ENCODE measurements around the gene RICTOR.
A peak's percentile ranks its signal among the peaks of the same experiment; 100 is the strongest.

RICTOR gene

DNA sequence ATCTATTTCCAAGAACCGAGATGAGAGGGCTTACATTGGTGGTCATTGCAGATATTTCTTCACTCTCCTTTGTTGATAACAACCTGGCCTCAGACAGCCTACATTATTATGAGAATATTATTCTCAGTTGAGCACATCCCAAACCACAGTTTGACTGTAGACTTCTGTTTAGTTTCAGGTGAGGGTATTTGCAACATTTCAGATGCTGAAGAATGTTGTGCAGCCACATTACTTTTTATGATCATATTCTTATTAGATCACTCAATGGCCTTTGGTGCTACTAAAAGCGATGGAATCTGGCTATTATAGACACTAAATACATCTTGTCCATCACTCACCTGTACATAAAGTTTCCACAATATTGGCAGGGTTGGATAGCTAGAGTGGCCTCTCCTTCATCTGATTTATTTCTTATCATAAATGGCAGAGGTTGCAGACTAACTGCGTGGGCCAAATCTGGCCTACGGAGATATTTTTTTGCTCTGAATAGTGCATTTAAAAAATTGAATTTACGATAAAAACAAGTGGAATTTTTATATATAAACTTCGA, 26.2 kb upstream of the RICTOR start:
- no peak for DNase-seq (ENCODE audit: low read depth)

DNA sequence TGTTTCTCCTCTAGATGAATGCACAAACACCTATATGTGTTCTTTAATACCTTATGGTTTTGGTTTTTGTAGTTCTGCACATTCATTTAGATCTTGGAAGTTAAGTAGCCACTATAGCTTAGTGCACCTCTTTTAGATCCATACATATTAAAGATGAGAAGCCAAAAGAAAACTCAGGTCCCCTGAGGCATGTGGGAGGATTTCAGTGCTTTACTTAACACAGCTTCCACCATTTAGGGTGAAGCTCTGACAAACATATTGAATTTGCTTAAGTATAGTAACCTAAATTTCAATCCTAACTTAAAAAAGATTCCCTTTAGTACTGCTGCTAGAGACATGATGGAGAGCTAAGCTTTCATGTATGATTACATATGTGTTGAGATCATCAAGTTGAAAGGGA, 25.6 kb upstream of the RICTOR start:
- DNase-seq (ENCODE audit: low read depth) = no peak

- no peak for DNase-seq (ENCODE audit: low read depth)
Measured at GRCh38 chr5:39093352-39093751, 19.2 kb upstream of the RICTOR start.

GRCh38 chr5:39092581-39093351, 18.6 kb upstream of the RICTOR start:
- DNase-seq (ENCODE audit: low read depth) = no peak

DNA sequence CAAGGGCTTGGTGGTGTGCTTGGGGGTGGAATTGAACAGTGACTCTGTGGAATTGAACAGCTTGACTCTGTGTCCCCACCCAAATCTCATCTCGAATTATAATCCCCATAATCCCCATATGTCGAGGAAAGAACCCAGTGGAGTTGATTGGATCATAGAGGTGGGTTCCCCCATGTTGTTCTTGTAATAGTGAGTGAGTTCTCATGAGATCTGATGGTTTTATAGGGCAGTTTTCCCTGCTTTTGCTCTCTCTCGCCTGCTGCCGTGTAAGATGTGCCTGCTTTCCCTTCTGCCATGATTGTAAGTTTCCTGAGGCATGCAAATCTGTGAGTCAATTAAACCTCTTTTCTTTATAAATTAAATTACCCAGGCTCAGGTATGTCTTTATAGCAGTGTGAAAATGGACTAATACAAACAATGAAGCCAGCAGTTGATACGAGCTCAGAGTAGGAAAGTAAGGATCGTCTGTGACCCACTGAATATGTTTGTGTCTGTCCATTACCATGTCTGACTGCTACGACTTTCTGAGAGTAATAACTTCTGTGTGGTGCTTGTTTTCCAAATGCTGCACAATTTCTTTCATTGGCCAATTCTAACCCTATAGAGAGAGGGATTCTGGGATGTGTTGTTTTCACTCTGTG, 17.9 kb upstream of the RICTOR start:
- no peak for DNase-seq (ENCODE audit: low read depth)

DNA sequence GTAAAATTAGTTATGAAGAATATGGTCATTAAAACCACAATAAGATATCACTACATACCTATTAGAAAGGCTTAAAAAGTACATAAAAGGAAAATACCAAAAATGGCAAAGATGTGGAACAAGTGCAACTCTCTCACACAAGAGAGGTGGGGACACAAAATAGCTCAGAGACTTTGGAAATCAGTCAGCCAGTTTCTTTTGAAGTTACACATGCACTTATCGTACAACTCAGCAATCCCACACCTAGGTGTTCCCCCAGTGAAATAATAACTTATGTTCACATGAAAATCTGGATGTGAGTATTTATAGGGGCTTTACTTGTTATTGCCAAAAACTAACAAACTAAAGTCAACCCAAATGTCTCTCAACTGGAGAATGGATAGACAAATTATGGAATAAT, 9.8 kb upstream of the RICTOR start:
- no peak for DNase-seq (ENCODE audit: low read depth)

- DNase-seq (ENCODE audit: low read depth) = no peak
Measured at GRCh38 chr5:39082995-39083394, 8.8 kb upstream of the RICTOR start.

DNA sequence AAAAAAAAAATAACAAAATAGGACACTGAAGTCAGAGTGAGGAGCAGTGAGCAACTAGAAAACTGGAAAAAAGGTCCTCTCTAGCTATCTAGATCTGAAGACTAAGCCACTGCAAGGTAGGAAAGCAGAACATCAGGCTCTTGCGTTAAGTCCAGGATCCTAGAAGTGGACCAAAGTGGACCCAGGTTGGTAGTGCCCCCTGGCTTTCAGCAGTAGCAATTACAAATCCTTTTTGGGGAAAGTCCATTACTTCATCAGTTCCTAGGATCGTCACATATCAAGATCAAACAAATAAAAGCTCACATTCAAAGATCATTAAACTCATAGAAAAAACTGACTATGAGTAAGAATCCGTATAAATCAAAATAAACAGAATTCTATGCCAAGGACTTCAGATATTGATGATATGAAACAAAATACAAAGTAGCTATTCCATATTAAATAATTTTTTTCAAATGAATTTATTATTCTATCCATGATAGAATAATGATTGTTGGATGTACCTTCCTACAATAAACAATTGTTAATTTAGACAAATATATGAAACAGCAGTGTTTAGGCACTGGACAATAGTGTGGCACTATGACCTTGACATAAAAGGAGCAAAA, 6.5 kb upstream of the RICTOR start:
- no peak for DNase-seq (ENCODE audit: low read depth)

DNA sequence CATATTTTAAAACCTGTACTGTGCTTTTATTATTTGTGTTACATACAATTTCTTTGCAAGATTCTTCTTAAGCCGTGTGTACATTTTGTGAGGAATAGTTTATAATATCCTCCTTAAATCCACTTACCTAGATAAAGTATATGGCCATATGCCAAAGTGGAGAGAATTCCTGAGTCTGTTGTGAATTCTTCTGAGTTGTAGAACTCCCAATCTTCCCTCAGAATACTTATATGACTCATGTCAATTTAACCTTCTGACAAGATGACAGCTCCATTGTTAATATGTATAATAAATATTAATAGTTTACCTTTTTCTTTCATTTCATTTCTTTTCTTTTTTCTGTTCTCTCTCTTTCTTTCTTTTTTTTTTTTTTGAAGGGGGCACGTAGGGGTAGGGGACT, 6.0 kb upstream of the RICTOR start:
- DNase-seq (ENCODE audit: low read depth) = no peak

DNA sequence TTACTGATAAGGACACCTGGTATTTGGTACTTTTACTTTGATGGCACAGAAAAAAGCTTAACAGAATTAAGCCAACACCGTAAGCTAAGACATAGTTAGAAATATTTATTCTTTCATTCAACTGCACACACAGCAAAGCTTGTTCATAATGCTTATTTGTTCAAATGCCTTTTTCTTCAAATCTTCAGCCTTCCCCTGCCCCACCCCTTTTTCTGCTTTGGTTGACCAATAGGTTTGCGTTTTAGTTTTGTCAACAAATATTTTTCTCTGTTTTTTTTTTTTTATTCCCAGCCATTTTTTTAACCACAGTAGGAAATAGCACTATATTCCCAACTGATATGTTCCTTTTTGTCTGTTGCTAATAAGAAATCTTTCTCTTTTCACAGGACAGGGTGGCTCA, 4.9 kb upstream of the RICTOR start:
- no peak for DNase-seq (ENCODE audit: low read depth)

DNA sequence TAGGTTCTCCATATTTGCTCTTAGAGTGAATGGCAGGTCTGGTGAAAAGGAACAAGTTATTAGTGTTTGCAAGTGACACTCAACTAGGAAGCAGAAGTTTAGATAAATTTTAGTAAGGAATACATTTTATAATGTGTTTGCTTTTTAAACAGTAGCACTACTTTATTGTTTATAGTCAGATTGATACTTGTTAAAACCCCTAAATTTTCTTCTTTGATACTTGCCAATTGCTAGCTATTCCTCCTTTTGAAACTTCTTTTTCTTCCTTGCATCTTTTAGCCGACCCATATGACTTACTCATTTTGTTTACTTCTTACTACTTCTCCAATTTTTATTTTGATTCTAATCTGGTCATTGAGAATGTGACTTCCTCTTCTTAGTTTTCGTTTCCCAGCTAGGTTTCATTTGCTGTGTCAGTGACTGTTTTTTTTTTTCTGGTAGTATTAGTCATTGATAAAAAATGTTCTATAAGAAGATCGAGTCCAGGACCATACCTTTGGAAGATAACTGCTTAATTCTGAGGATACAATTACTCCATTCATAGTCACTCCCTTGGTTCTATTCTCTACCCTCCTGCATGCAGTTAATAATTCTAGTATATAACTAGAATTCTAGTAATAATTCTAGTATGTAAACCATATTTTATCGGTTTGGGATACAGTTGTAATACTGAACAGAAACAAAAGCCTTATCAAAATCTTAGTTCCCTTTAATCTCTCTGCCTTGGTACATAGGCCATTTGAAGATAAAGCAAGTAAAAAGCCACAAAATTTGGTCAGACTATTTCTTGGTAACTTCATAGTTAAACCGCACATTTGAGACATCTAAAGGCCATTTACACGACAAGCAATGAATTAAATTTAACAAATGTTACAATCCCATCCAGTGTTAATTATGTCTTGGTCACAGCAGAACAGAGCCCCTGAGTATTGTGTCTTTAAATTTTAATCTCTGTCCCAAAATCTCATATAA, 2.8 kb upstream of the RICTOR start:
- DNase-seq (ENCODE audit: low read depth) = no peak

GRCh38 chr5:39076101-39076756, 2.0 kb upstream of the RICTOR start:
- DNase-seq (ENCODE audit: low read depth) = no peak

- no peak for DNase-seq (ENCODE audit: low read depth)
Measured at GRCh38 chr5:39073767-39074016, 507 bp downstream of the RICTOR start.

- peak; percentile 33 for DNase-seq (ENCODE audit: low read depth)
Measured at GRCh38 chr5:39072925-39073766, 1.1 kb downstream of the RICTOR start.

GRCh38 chr5:39068099-39068498, 6.1 kb downstream of the RICTOR start:
- no peak for DNase-seq (ENCODE audit: low read depth)

DNA sequence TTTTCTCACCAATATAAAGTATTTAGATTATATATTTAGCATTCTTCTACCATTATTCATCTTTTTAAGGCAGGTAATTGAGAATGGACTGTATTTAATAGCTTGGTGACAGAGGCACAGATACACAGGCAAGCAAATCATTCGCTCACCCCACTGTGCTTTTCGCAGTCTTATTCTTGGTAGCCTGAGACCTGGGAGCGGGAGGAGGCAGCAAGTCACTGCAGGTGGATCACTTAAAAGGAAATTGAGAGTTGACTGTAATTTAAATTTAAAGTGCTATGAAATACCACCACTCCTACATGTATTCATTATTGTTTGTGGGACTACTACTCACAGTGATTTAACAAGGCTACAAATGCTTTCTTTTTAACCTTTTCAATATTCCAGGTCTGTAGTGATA, 9.7 kb downstream of the RICTOR start:
- DNase-seq (ENCODE audit: low read depth) = no peak

DNA sequence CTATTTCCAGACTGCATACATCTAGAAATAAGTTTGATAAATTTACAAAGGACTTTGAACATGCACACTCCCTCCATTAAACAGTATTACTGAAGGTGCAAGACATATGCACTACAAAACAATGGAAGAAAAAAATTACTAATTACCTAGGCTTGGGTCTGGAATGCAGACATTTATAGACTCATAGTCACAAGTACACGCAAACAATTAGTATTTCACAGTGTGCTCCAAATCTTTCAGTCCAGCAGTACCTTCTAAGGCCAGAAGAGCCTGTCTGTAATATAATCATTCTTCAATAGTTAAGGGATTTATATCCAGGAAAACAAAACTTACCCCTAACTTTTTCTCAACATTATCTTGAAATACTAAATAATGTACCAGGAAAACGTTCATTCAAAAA, 11.2 kb downstream of the RICTOR start:
- no peak for DNase-seq (ENCODE audit: low read depth)

- no peak for DNase-seq (ENCODE audit: low read depth)
Measured at GRCh38 chr5:39062530-39062929, 11.7 kb downstream of the RICTOR start.

DNA sequence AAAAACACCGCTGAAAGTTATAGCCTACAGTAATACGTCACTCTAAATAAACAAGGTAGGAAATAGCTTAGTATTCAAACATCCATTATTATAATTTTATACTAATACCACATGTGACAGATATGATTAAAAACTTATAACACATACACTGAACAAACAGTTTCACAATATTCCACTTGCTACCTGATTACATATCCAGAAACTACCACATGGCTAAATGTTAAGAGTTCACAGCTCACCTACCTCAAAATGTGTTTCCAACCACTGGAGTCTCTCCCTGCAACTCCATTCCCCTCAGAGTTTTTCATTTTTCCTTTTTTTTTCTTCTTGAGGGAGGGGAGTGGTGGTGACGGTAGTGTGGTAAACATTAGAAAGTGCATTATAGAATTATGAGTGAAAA, 12.1 kb downstream of the RICTOR start:
- DNase-seq (ENCODE audit: low read depth) = no peak

DNA sequence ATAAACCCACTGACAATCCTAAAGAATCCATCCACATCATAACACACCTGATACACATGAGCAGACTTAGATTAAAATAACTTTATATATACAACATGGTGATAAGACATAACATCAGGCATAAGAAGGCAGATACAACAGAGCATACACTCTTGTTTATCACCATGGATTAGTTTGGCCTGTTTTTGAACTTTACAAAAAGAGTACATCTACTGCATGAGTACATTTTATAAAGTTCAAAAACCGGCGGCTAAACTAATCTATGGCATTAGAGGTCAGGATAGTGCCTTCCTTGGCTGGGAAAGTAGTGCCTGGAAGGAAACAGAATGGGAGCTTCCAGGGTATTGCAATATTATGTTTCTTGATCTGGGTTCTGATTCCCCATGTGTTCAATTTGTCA, 15.1 kb downstream of the RICTOR start:
- DNase-seq (ENCODE audit: low read depth) = no peak

Measured in activated T-helper 9 cell treated with anti-CD3 and anti-CD28 coated beads, Interleukin-2, amount 50 U/mL, for 16 hours (primary cell).